OCI-LY1 (cell line): ENCODE results near the gene BBC3.

Experiments
- H2AFZ ChIP-seq: fragments of 200-600 bp; sonication (generic), shearing (Covaris generic); 2 replicates; pipeline ENCODE4 v1.6.0; 2014; ENCODE audit warnings: antibody characterized with exemption, mild to moderate bottlenecking, low read length
- H3F3A ChIP-seq: fragments of 200-600 bp; sonication (generic), shearing (Covaris generic); 2 replicates; pipeline ENCODE4 v1.6.0; 2014; ENCODE audit warnings: mild to moderate bottlenecking, antibody characterized with exemption, low read length, moderate library complexity; ENCODE audit not compliant: insufficient read depth
- H3K27ac ChIP-seq: fragments of 200-600 bp; sonication (generic); 2 replicates; pipeline ENCODE4 v1.5.1; 2014; ENCODE audit warnings: low read length, mixed run types, mild to moderate bottlenecking, low read depth; ENCODE audit not compliant: poor library complexity, severe bottlenecking
- H3K27me3 ChIP-seq: fragments of 200-600 bp; sonication (generic); 2 replicates; pipeline ENCODE4 v1.6.0; 2014; ENCODE audit warnings: antibody characterized with exemption, mild to moderate bottlenecking, low read length, moderate library complexity; ENCODE audit not compliant: insufficient read depth
- H3K36me3 ChIP-seq: fragments of 200-600 bp; sonication (generic); 2 replicates; pipeline ENCODE4 v1.6.1; 2014; ENCODE audit warnings: mild to moderate bottlenecking, antibody characterized with exemption, low read length, moderate library complexity, mixed read lengths; ENCODE audit not compliant: insufficient read depth
- H3K4me1 ChIP-seq: fragments of 200-600 bp; sonication (generic); 2 replicates; pipeline ENCODE4 v1.5.1; 2014; ENCODE audit warnings: mild to moderate bottlenecking, low read length, moderate library complexity; ENCODE audit not compliant: insufficient read depth, severe bottlenecking
- H3K4me2 ChIP-seq: fragments of 200-600 bp; sonication (generic), shearing (Covaris generic); 2 replicates; pipeline ENCODE4 v1.6.1; 2014; ENCODE audit warnings: low read length
- H3K4me3 ChIP-seq: fragments of 200-600 bp; sonication (generic); 2 replicates; pipeline ENCODE4 v1.5.1; 2014; ENCODE audit warnings: low read length, low read depth, mild to moderate bottlenecking, mixed read lengths; ENCODE audit not compliant: poor library complexity, severe bottlenecking
- H3K79me2 ChIP-seq: fragments of 200-600 bp; shearing (Covaris generic); 2 replicates; pipeline ENCODE4 v1.6.1; 2016; ENCODE audit warnings: mixed run types, low read length, mixed read lengths; ENCODE audit not compliant: insufficient read depth
- H3K9ac ChIP-seq: fragments of 200-600 bp; sonication (generic), shearing (Covaris generic); 2 replicates; pipeline ENCODE4 v1.6.1; 2014; ENCODE audit warnings: mild to moderate bottlenecking, low read length, mixed read lengths
- H3K9me2 ChIP-seq: fragments of 200-600 bp; sonication (generic), shearing (Covaris generic); 2 replicates; pipeline ENCODE4 v1.6.1; 2014; ENCODE audit warnings: low read depth, mild to moderate bottlenecking, low read length, mixed read lengths
- H3K9me3 ChIP-seq: fragments of 200-600 bp; shearing (Covaris generic); 2 replicates; pipeline ENCODE4 v1.6.1; 2014; ENCODE audit warnings: low read length, mixed read lengths
- H4K20me1 ChIP-seq: fragments of 200-600 bp; sonication (generic), shearing (Covaris generic); 2 replicates; pipeline ENCODE4 v1.6.0; 2016; ENCODE audit warnings: mild to moderate bottlenecking, low read length; ENCODE audit not compliant: insufficient read depth
- CTCF ChIP-seq: fragments of 200-600 bp; sonication (generic), shearing (Covaris generic); IDR thresholded peaks from 2 replicates; pipeline ENCODE4 v1.5.1; 2017; ENCODE audit warnings: mild to moderate bottlenecking, antibody characterized with exemption, low read length, moderate library complexity, mixed read lengths
- EZH2 ChIP-seq: fragments of 200-600 bp; sonication (generic), shearing (Covaris generic); IDR thresholded peaks from 2 replicates; pipeline ENCODE4 v1.8.0; 2017; ENCODE audit warnings: borderline replicate concordance, mixed run types, mild to moderate bottlenecking, antibody characterized with exemption, low read length, moderate library complexity, mixed read lengths

Gene BBC3

GRCh38 chr19:47272448-47273312 lies 41.7 kb upstream of the BBC3 start:
- H3K4me1 ChIP-seq: peaks cover 19% of the 10 kb centered on the region

GRCh38 chr19:47271949-47272348 lies 41.0 kb upstream of the BBC3 start:
- Histone ChIP-seq H3K79me2 (no peaks in the 10 kb centered on the region), H3K9me2 (no peaks in the 10 kb centered on the region), H3K27me3 (no peaks in the 10 kb centered on the region), H4K20me1 (no peaks in the 10 kb centered on the region), H3K27ac (no peak overlapping the region), H3K36me3 (peaks cover 22% of the 10 kb centered on the region), H3K4me1 (peaks cover 19% of the 10 kb centered on the region), H3K4me2 (no peak overlapping the region), H3K9ac (no peak overlapping the region), H3K4me3 (no peak overlapping the region), H2AFZ (no peak overlapping the region), H3K9me3 (no peaks in the 10 kb centered on the region), H3F3A (no peaks in the 10 kb centered on the region)
- TF ChIP-seq EZH2 (no peak), CTCF (no peak)

More at GRCh38 chr19:47272448-47273312, 41.7 kb upstream of the BBC3 start:
- Histone ChIP-seq H2AFZ (no peak overlapping the region), H3K9ac (peak overlapping the region; percentile 93), H3K9me2 (no peaks in the 10 kb centered on the region), H3K9me3 (no peaks in the 10 kb centered on the region), H3F3A (no peaks in the 10 kb centered on the region), H3K79me2 (no peaks in the 10 kb centered on the region), H3K27ac (peak overlapping the region; percentile 91), H3K36me3 (peaks cover 15% of the 10 kb centered on the region), H3K27me3 (no peaks in the 10 kb centered on the region), H4K20me1 (no peaks in the 10 kb centered on the region), H3K4me3 (peak overlapping the region; percentile 82), H3K4me2 (peak overlapping the region; percentile 88)
- no peak for TF ChIP-seq EZH2
- TF ChIP-seq CTCF: peak; percentile 7; the same call in 1 of the 2 replicates

GRCh38 chr19:47270408-47270807 lies 39.4 kb upstream of the BBC3 start:
- no peak overlapping the region for H2AFZ ChIP-seq
- no peaks in the 10 kb centered on the region for H3K9me2 ChIP-seq
- no peaks in the 10 kb centered on the region for H3K27me3 ChIP-seq
- no peak overlapping the region for H3K9ac ChIP-seq
- no peaks in the 10 kb centered on the region for H3F3A ChIP-seq
- H3K9me3 ChIP-seq: no peaks in the 10 kb centered on the region
- peaks cover 23% of the 10 kb centered on the region for H3K36me3 ChIP-seq
- H3K79me2 ChIP-seq: no peaks in the 10 kb centered on the region
- no peak overlapping the region for H3K4me2 ChIP-seq
- no peak overlapping the region for H3K27ac ChIP-seq
- H3K4me3 ChIP-seq: no peak overlapping the region
- TF ChIP-seq CTCF (no peak), EZH2 (no peak)
- H4K20me1 ChIP-seq: no peaks in the 10 kb centered on the region
- peaks cover 15% of the 10 kb centered on the region for H3K4me1 ChIP-seq
